Urinary bladder (tissue), 4 donors: ENCODE measurements around the gene PAF1. TPM values are rescaled to one million over a fixed set of nuclear protein-coding genes. Genes with fewer than 3 reads are reported as not detected.
"Not testable (repeated sequence)": the region's sequence is repeated elsewhere in the genome, so short reads cannot be mapped to it uniquely, and the experiment has no call there.

Experiments
- DNase-seq: peaks from one replicate; pipeline ENCODE4 v3.0.0-alpha.2; 2015; ENCODE audit errors: extremely low spot score
- H3K27ac ChIP-seq: one replicate; pipeline ENCODE4 v1.5.1; 2013; ENCODE audit warnings: low read depth, mild to moderate bottlenecking, moderate library complexity
- H3K36me3 ChIP-seq: one replicate; pipeline ENCODE4 v1.6.1; 2013; ENCODE audit warnings: mild to moderate bottlenecking, moderate library complexity; ENCODE audit not compliant: insufficient read depth
- H3K4me1 ChIP-seq: one replicate; pipeline ENCODE4 v1.6.1; 2013; ENCODE audit warnings: mild to moderate bottlenecking, moderate library complexity; ENCODE audit not compliant: insufficient read depth
- H3K4me3 ChIP-seq: one replicate; pipeline ENCODE4 v1.5.1; 2013; ENCODE audit warnings: low read depth, low read length
- WGBS: extraction: QIAGEN DNeasy Blood & Tissue Kit; methylation state at CpG from one replicate; pipeline ENCODE4 v1.1.7; 2013; 5-methylcytosine and 5-hydroxymethylcytosine counted together
- polyA plus RNA-seq: library from polyadenylated mRNA; stranded (reverse); fragments of 200-250 nt; gene quantifications from one replicate; pipeline ENCODE4 v1.2.3, GENCODE V29; 2013
- total RNA-seq: library from RNA; depleted of rRNA; stranded (reverse); fragments of >200 nt; gene quantifications from one replicate; pipeline ENCODE4 v1.2.3, GENCODE V29; 2014
- donor health status: healthy with polysubstance abuse.
- donor health status: healthy.

Gene PAF1
- total and polyA plus RNA-seq, 2 donors, result 11.7 to 52.8 TPM

DNA sequence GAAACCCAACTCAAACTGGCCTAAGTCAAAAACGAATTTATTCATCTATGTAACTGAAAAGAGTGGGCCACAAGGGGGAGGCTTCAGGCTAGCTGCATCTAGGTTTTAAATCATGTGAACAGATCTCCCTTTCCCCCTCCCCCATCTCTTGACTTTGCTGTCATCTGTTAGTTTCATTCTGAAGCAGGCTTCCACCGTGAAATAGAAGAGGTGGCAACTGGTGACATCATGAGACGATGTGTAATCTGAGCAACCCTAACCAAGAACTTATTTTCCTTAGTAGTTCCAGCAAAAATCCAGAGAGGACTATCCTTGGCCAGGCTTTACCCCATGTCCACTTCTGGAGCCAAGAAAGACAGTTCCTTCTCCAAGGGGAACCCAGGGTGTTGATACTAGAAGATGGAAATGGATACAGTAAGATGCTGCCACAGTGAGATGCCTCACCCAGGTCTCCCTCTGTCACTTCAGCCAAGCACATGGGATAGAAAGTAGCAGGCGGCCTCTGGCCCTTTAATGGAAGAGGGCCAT lies 39.3 kb downstream of the PAF1 start:
- 62% methylated on average over 4 of the region's 4 CpGs for whole genome bisulfite sequencing
- Histone ChIP-seq H3K4me3 (no peak overlapping the region), H3K4me1 (no peaks in the 10 kb centered on the region), H3K27ac (no peak overlapping the region), H3K36me3 (peaks cover 4% of the 10 kb centered on the region)
- no peak for DNase-seq

DNA sequence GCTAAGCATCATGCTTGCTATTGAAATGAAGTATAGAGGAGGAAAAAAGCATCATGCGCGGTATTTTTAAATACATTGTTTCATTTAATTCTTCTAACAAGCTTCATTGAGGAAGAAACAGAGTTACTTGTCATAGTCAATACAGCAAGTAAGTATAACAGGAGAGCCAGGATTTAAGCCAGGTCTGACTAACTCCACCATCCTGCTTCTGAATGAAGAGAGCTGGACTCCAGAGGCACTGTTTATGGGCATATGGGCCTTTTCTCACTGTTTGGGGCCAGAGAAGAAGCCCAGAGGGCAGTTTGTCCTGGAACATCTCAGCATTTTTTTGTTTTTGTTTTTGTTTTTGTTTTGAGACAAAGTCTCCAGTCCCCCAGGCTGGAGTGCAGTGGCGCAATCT lies 40.8 kb downstream of the PAF1 start:
- H3K27ac ChIP-seq, result no peak overlapping the region
- peaks cover 2% of the 10 kb centered on the region for H3K36me3 ChIP-seq
- H3K4me3 ChIP-seq, result no peak overlapping the region
- 95% methylated on average over 3 of the region's 3 CpGs for WGBS
- DNase-seq, result no peak
- no peaks in the 10 kb centered on the region for H3K4me1 ChIP-seq

DNA sequence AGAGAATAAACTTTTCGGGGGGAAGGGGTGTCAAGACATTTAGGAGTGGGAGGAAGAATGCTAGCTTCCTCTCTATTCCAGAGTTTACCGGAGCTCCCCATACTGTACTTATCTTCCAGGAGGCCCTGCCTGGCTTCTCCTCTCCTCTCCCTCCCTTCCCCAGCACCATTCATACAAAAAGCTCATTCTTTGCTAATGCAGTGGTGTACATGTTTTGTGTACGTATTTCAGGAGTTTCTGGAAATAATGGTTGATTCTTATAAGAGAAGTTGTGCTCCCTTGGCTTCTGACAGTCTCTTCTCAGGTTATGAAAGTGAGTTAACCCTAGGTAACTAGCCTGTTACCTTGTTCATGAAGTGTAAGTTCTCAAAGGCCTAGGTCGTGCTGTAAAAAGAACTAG lies 41.6 kb downstream of the PAF1 start:
- no peaks in the 10 kb centered on the region for H3K4me1 ChIP-seq
- H3K36me3 ChIP-seq, result peaks cover 2% of the 10 kb centered on the region
- no peak overlapping the region for H3K27ac ChIP-seq
- DNase-seq, result no peak
- H3K4me3 ChIP-seq, result no peak overlapping the region
- WGBS, result 83% methylated on average over 4 of the region's 4 CpGs

DNA sequence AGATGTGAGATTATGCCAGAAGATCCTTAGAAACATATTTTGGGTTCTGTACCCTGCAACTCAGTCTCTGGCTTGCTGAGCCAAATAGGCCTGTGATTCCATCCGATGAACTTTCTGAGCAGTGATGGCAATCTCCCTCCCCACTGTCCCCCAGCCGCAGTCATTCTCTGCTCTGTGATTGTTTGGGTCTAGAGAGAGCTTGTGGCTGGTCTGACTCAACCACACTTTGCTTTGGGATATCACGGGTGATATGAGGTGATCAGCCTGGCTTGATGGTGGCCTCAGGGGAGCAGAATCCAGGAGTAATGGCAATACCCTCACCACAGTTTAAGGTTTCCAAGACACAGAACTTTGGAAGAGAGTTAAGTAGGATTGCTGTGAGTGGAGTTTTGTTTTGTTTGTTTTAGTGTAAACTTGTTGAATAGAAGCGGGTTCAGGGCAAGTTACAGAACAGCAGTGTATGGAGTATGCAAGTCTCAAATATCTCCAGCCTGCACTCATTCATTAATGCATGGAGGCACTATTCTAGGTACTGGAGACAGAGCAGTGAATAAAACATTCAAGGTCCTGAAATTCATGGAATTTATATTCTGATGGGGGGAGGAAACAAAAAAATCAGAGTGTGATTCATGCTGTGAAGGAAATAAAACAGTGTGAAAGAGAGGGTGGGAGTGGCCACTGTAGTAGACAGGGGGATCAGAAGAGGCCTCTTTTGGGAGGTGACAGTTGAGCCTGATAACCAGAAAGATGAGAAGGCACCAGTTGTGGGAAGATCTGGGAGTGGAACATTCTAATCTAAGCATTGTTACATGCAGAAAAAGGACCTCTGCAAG lies 43.4 kb downstream of the PAF1 start:
- Histone ChIP-seq H3K4me3 (no peak overlapping the region), H3K4me1 (no peaks in the 10 kb centered on the region), H3K36me3 (peaks cover 2% of the 10 kb centered on the region), H3K27ac (no peak overlapping the region)
- DNase-seq, result no peak
- 83% methylated on average over 4 of the region's 4 CpGs for WGBS

DNA sequence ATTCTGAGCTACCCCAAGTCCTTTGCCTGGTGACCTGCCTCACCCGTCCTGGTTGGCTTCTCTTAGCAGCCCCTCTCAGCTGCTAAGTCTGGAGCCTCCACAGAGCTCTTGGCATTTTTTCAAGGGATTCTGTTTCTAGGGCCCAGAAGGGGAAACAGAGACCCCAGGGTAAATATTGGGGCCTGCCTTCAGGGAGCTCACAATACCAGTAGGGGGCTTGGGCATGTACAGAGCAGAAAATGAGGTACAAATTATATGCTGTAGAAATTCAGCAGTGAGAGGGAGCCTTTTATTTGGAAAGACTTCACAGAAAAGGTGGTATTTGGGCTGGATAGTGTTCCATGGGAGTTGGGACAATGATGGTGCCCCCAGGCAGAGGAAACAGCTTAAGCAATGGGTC lies 45.0 kb downstream of the PAF1 start:
- H3K27ac ChIP-seq, result no peak overlapping the region
- peaks cover 2% of the 10 kb centered on the region for H3K36me3 ChIP-seq
- no peak for DNase-seq
- no peaks in the 10 kb centered on the region for H3K4me1 ChIP-seq
- WGBS, result 66% methylated on average over 1 of the region's 1 CpG
- H3K4me3 ChIP-seq, result no peak overlapping the region

DNA sequence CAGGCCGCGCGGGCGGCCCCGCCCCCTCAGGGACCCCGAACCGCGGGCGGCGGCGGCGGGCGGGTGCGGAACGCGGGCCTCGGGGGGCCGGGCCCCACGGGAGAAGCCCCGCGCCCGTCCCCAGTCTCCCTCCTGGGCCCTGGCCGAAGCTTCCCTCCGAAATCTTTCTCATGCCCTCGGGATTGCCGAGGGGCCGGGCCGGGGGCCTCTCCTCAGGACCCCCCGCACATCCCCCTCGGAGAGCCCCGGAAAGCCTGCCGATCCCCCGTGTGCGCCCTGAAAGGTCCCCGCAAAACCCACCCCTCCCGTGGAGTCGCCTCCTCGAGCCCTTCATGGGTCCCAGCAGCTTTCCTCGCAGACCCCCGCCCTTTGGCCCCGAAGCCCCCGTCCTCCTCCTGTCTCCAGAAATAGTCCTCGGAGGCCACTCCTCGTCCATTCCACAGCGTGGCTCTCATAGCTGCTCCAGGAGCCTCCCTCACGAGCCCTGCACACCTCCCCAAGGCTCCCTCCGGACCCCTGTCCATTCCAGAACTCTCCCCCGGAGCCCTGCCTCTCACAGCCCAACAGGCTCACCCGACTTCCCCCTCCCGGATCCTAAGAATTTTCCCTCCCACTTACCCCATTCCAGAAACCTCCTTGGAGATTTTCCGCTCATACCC lies 48.1 kb downstream of the PAF1 start:
- WGBS, result 1% methylated on average over 51 of the region's 51 CpGs
- no peaks in the 10 kb centered on the region for H3K4me1 ChIP-seq
- no peak for DNase-seq
- H3K36me3 ChIP-seq, result no peaks in the 10 kb centered on the region
- H3K4me3 ChIP-seq, result peak overlapping the region; percentile 92
- H3K27ac ChIP-seq, result peak overlapping the region; percentile 91

DNA sequence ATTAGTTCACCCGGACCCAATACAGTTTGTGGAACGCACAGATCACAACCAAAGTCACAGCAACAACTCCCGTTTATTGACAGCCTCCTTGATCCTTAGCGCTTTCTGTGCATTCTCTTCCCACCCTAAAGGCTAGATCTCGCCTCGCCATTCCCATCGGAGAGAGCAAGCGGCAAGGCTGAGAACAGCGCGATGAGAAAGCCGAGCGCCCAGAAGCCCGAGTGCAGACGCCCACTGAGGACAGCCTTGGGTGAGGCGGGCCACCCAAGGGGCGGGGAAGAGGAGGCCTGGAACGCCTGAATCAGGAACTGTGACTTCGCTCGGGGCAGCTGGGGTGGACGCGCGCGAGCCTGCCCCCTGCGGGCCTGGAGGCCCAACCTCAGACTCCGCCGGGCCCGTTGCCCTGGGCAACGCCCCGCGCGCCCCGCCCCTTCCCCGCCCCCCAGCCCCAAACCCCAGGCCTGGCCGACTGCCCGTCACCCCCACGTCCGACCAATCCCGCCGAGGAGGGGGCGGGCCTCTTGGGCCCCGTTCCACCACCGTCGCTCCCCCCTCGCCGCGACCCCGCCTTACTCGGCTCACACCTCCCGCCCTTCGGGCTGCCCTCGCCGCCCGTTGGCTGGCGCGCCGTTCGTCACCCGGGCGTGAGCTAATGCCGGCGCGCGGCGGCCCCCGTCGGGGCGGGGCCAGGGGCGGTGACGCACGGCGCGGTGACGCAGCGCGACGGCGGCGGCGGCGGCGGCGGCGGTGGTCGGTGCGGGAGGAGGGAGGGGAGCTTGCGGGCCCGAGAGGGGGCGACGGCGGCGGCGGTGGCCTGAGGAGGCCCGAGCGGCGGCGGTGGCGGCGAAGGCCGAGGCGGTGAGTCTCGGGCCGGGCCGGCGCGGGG lies 48.9 kb downstream of the PAF1 start, which contains the start of gene SAMD4B:
Gene SAMD4B, plus strand, starts transcription at position 703 of the 886 bp plus-strand sequence. CDS start 14,473 bp downstream, outside the sequence.
- Histone ChIP-seq H3K27ac (peak within 1 kb of the TSS; percentile 91), H3K36me3 (no peaks in the 10 kb centered on the region), H3K4me3 (peak within 1 kb of the TSS; percentile 92), H3K4me1 (no peaks in the 10 kb centered on the region)
- peak; percentile 89 for DNase-seq
- under 1% methylated on average over 99 of the region's 105 CpGs for WGBS

DNA sequence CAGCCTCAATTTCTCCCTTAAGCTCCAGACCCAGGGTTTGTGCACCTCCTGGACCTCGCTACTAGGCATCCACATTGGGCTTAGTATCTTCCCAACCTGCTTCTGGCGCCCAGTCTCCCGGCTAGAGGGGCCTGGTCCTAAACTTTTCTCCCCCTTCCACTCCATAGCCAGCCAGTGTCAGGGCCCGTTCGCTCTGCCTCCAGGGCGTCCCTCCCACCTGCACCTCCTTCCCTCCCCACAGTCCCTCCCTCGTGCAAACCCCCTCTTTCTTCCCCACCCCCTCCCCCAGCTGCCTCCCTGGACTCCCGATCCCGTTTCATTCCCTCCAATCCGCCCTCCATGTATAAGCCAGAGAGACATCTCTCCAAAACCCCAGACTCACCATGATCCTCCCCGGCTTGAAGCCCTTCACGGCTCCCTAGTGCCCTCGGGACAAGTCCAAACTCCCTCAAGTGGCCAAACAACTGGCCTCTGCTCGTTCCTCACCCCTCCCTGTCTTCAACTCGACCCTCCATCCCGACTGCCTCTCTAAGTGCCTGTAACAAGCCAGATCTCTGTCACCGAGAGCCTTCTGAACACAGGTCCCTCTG lies 49.7 kb downstream of the PAF1 start:
- Histone ChIP-seq H3K4me1 (no peaks in the 10 kb centered on the region), H3K36me3 (no peaks in the 10 kb centered on the region), H3K4me3 (peak overlapping the region; percentile 42), H3K27ac (peak overlapping the region; percentile 79)
- no peak for DNase-seq
- WGBS, result 2% methylated on average over 17 of the region's 17 CpGs

DNA sequence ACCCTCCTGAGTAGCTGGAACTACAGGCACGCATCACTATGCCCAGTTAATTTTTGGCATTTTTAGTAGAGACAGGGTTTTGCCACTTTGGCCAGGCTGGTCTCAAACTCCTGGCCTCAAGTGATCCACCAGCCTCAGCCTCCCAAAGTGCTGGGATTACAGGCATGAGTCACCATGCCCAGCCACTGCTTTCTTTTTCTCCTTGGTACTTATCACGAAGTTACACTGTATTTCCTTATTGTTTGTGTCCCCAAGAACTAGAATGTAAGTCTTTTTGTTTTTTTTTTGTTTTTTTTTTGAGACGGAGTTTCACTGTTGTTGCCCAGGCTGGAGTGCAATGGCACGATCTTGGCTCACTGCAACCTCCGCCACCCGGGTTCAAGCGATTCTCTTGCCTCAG lies 50.8 kb downstream of the PAF1 start:
- not testable (repeated sequence) for H3K36me3 ChIP-seq, H3K27ac ChIP-seq, H3K4me1 ChIP-seq, H3K4me3 ChIP-seq, DNase-seq
- WGBS, result 91% methylated on average over 7 of the region's 7 CpGs

DNA sequence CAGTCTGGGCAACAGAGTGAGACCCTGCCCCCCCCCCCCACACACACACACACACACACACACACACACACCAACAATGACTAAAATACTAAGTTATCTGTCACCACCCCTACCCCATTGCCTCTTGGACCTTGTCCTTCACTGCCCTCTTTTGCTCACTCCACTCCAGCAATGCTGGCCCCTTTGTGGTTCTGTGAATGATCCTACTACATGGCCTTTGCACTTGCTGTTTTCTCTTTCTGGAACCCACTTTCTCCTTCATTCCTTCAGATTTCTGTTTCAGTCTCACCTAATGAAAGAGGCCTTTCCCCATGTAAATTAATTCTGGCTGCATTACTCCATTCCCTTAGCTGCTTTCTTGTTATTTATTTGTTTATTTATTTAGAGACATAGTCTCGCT lies 51.2 kb downstream of the PAF1 start:
- Histone ChIP-seq H3K36me3 (no peaks in the 10 kb centered on the region), H3K27ac (no peak overlapping the region), H3K4me1 (no peaks in the 10 kb centered on the region), H3K4me3 (no peak overlapping the region)
- 93% methylated on average over 1 of the region's 1 CpG for WGBS
- DNase-seq, result no peak

DNA sequence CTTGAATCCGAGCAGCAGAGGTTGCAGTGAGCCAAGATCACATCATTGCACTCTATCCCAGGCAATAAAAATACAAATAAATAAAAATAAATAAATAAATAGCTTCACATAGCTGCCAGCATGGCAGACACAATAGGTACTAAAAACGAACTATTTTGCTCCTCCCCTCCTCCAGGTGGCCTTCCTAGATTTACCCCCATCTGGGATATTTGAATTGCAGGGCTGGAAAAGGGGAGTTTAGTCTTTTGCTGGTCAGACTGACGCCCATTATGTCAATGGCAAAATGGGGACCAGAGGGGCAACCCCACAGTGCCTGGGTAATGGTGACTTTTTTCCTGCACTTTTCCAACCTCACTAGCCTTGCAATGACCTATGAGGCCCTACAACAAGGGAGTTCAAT lies 54.4 kb downstream of the PAF1 start:
- WGBS, result 61% methylated on average over 3 of the region's 3 CpGs
- no peak overlapping the region for H3K27ac ChIP-seq

More for the DNA sequence above, 54.4 kb downstream of the PAF1 start:
- no peaks in the 10 kb centered on the region for H3K36me3 ChIP-seq
- H3K4me3 ChIP-seq, result no peak overlapping the region
- DNase-seq, result no peak
- no peaks in the 10 kb centered on the region for H3K4me1 ChIP-seq
